ENCODE measurements around the gene FIP1L1. TPM values are rescaled to one million over a fixed set of nuclear protein-coding genes. Genes with fewer than 3 reads are reported as not detected.

Gene FIP1L1
- total RNA-seq, 1 donor from 2014 or later = 66.2 TPM

GRCh38 chr4:53501561-53501960 lies 124.1 kb downstream of the FIP1L1 start:
- no peak for DNase-seq

DNA sequence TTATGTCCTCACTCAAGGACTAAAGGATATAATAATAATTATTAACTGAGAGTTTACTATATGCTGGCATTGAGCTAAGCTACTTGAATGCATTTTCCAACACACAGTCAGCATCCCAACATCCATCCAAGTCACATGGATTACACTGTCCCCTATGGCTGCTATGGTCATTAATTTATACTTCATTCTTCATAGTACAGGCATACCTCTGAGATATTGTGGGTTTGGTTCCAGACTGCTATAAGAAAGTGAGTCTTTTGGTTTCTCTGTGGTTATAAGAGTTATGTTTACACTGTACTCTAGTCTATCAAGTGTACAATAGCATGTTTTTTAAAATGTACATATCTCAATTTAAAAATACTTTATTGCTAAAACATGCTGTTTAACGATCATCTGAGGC lies 124.7 kb downstream of the FIP1L1 start:
- no peak for DNase-seq

DNA sequence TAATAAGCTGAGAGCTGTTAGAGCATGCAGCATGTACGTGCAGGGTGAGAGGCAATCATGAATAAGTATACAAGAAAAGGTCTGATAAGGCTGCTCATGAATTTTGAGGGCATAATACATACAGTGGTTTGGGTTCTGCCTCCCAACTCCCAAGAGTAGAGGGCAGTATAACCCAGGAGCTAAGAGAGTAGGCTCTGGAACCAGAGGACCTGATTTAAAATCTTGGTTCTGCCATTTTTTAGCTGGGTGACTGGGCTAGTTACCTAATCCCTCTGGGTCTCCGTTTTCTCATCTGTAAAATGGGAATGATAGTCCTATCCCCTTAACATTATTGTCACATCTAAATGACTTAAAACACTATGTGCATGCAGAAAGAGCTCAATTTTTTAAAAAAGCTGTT lies 128.5 kb downstream of the FIP1L1 start:
- no peak for DNase-seq

DNA sequence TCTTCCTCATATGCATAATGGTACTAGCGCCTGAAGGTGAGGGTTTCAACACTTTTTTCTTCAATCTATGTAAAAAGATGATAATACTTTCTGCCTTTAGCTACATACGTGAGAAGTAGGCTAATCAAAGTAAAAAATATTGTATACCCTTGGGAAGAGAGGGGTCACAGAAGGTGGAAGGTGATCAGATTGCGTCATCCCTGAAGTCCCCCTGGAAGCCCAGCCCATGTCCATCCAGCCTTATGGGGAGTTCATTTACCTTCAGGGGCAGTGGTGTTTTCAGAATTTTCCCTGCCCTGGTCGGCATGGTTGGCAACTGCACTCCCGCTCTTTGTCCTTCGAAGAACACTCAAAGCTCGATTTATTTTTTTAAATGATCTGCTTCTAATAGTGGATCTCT lies 129.6 kb downstream of the FIP1L1 start:
- DNase-seq = no peak

GRCh38 chr4:53507671-53508286 lies 130.3 kb downstream of the FIP1L1 start:
- peak; percentile 51 for DNase-seq

DNA sequence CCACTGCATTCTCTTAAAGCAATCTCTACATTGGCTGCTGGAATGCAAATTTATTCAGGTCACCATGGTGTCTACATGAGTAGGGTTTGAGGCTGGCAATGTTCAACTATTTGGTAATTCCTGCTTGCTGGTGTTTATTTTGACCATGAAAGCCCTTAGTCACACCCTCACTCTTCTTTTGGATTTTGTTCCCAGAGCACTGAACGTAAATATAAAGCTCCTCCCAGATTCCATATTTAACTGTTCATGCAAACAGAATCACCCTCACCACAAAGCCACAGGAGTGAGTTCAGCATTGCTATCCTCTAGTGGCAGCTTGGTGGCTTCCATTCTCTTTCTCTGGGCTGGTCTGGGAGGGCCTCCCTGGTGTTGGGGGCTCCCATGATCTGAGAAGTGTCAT lies 131.0 kb downstream of the FIP1L1 start:
- DNase-seq = no peak

- no peak for DNase-seq
These were observed 132.9 kb downstream of the FIP1L1 start for GRCh38 chr4:53510321-53510720.

Other genes with a start within 250 kb of the FIP1L1 start
- gene SCFD2, start 11.6 kb upstream of the FIP1L1 start, total RNA-seq = 34.3 TPM
- gene LNX1, start 213.8 kb downstream of the FIP1L1 start, total RNA-seq = 10.7 TPM